Uterus (tissue), 2 donors: ENCODE results near the gene RPL10A.

Experiments used
- CTCF ChIP-seq, 4 experiments: fragments of 200-600 bp in 2 of 4; fragments of 450-650 bp in 2 of 4; sonication (generic) in 2 of 4; IDR thresholded peaks; one replicate each; pipeline ENCODE4 v1.5.1; 2016 to 2019; ENCODE audit warnings: antibody characterized with exemption in 4 of 4, mild to moderate bottlenecking in 2 of 4, moderate library complexity in 1 of 4
- POLR2A ChIP-seq, 2 donors: fragments of 450-650 bp; IDR thresholded peaks; one replicate each; pipeline ENCODE4 v1.6.1; 2016; ENCODE audit warnings: antibody characterized with exemption in 2 of 2, mild to moderate bottlenecking in 1 of 2, moderate library complexity in 1 of 2

GRCh38 chr6:35436071-35436857, 31.9 kb upstream of the RPL10A start:
- TF ChIP-seq POLR2A (IDR thresholded peaks at IDR 0.05): no peak
- no peak for TF ChIP-seq CTCF (IDR thresholded peaks at IDR 0.05)
